Measurements from ENCODE around the gene CMTM4.
"Not testable (repeated sequence)": the region's sequence is repeated elsewhere in the genome, so short reads cannot be mapped to it uniquely, and the experiment has no call there.

CMTM4 gene

GRCh38 chr16:66639091-66639885 lies 57.3 kb downstream of the CMTM4 start:
- DNase-seq: no peak

GRCh38 chr16:66637806-66638205 lies 58.7 kb downstream of the CMTM4 start:
- DNase-seq: no peak

- DNase-seq: no peak
Measured at GRCh38 chr16:66636199-66636598, 60.3 kb downstream of the CMTM4 start.

GRCh38 chr16:66635406-66635805 lies 61.1 kb downstream of the CMTM4 start:
- DNase-seq: no peak

- DNase-seq: no peak
Measured at GRCh38 chr16:66634527-66635196, 61.9 kb downstream of the CMTM4 start.

GRCh38 chr16:66631558-66631957 lies 65.0 kb downstream of the CMTM4 start:
- DNase-seq: not testable (repeated sequence)

GRCh38 chr16:66630561-66631260 lies 65.8 kb downstream of the CMTM4 start:
- not testable (repeated sequence) for DNase-seq

GRCh38 chr16:66629856-66630255 lies 66.7 kb downstream of the CMTM4 start:
- no peak for DNase-seq

GRCh38 chr16:66627611-66628378 lies 68.7 kb downstream of the CMTM4 start:
- not testable (repeated sequence) for DNase-seq

GRCh38 chr16:66623755-66624154 lies 72.8 kb downstream of the CMTM4 start:
- no peak for DNase-seq

GRCh38 chr16:66622863-66623262 lies 73.7 kb downstream of the CMTM4 start:
- no peak for DNase-seq

- DNase-seq: no peak
Measured at GRCh38 chr16:66621973-66622372, 74.6 kb downstream of the CMTM4 start.

- DNase-seq: no peak
Measured at GRCh38 chr16:66620429-66620795, 76.1 kb downstream of the CMTM4 start.

- no peak for DNase-seq
Measured at GRCh38 chr16:66619534-66620428, 76.8 kb downstream of the CMTM4 start.

GRCh38 chr16:66618588-66619375 lies 77.8 kb downstream of the CMTM4 start:
- no peak for DNase-seq

- DNase-seq: no peak
Measured at GRCh38 chr16:66617728-66618127, 78.8 kb downstream of the CMTM4 start.

GRCh38 chr16:66617010-66617434 lies 79.5 kb downstream of the CMTM4 start:
- DNase-seq: no peak

GRCh38 chr16:66616592-66616991 lies 80.0 kb downstream of the CMTM4 start:
- no peak for DNase-seq

- DNase-seq: no peak
Measured at GRCh38 chr16:66616169-66616568, 80.4 kb downstream of the CMTM4 start.

- no peak for DNase-seq
Measured at GRCh38 chr16:66614161-66614802, 82.3 kb downstream of the CMTM4 start.

- no peak for DNase-seq
Measured at GRCh38 chr16:66612422-66612821, 84.1 kb downstream of the CMTM4 start.
